HG03039 (cell line): ENCODE results near the gene TK1.
"Not testable (repeated sequence)": the region's sequence is repeated elsewhere in the genome, so short reads cannot be mapped to it uniquely, and the experiment has no call there.

Source experiments
- ATAC-seq: cut with Tn5 transposase; IDR thresholded peaks from one replicate; pipeline ENCODE4 v1.9.1; 2021; ENCODE audit warnings: mild to moderate bottlenecking, moderate library complexity; ENCODE audit not compliant: unreplicated experiment

Gene TK1

GRCh38 chr17:78186692-78187595 is at the start of gene TK1, which contains the start of gene AFMID:
Gene TK1, minus strand, starts transcription at chr17:78187052. Its CDS starts 58 bp downstream, at chr17:78186994.
Gene AFMID, plus strand, starts transcription at chr17:78187362. Its CDS starts 9 bp downstream, at chr17:78187371.
- peak; percentile 79 for ATAC-seq

- ATAC-seq: no peak
Measured at GRCh38 chr17:78235885-78236284, 49.0 kb upstream of the TK1 start.

GRCh38 chr17:78235022-78235421 is 48.2 kb upstream of the TK1 start:
- ATAC-seq: not testable (repeated sequence)

GRCh38 chr17:78234261-78234865 is 47.5 kb upstream of the TK1 start:
- no peak for ATAC-seq

- ATAC-seq: no peak
Measured at GRCh38 chr17:78233678-78234077, 46.8 kb upstream of the TK1 start.

GRCh38 chr17:78232859-78233173 is 46.0 kb upstream of the TK1 start:
- ATAC-seq: no peak

GRCh38 chr17:78231991-78232858 is 45.4 kb upstream of the TK1 start:
- ATAC-seq: no peak

GRCh38 chr17:78230996-78231935 is 44.4 kb upstream of the TK1 start, which contains the start of gene TMEM235:
Gene TMEM235, plus strand, starts transcription at chr17:78231631. Its CDS starts 393 bp downstream, at chr17:78232024.
- no peak for ATAC-seq

GRCh38 chr17:78230252-78230962 is 43.6 kb upstream of the TK1 start:
- ATAC-seq: no peak

GRCh38 chr17:78228176-78228575 is 41.3 kb upstream of the TK1 start:
- ATAC-seq: no peak

- ATAC-seq: no peak
Measured at GRCh38 chr17:78227455-78227916, 40.6 kb upstream of the TK1 start.

- ATAC-seq: no peak
Measured at GRCh38 chr17:78226759-78227454, 40.1 kb upstream of the TK1 start.

- no peak for ATAC-seq
Measured at GRCh38 chr17:78226055-78226758, 39.4 kb upstream of the TK1 start.

GRCh38 chr17:78225088-78225865 is 38.4 kb upstream of the TK1 start:
- ATAC-seq: no peak

GRCh38 chr17:78224231-78225087 is 37.6 kb upstream of the TK1 start:
- no peak for ATAC-seq

- no peak for ATAC-seq
Measured at GRCh38 chr17:78223765-78224164, 36.9 kb upstream of the TK1 start.
